Central memory CD8-positive, alpha-beta T cell (primary cell): ENCODE results near the gene GNA15.

Experiments
- ATAC-seq: fragments of 150-1000 bp; cut with Tn5 transposase; replicated peaks from 2 replicates; pipeline ENCODE4 v1.10.0; 2022; ENCODE audit warnings: mild to moderate bottlenecking, moderate FRiP score, moderate number of reproducible peaks; ENCODE audit not compliant: poor library complexity, severe bottlenecking; ENCODE audit errors: extremely low read depth
- DNase-seq, 2 donors: peaks; one replicate each; pipeline ENCODE4 v3.0.0; 2021; ENCODE audit warnings: low spot score in 2 of 2
- H3K27ac Mint-ChIP-seq: one replicate; pipeline ENCODE4 v1.8.0; 2022; ENCODE audit warnings: low read depth, mild to moderate bottlenecking, moderate library complexity, mixed read lengths
- H3K27me3 Mint-ChIP-seq: one replicate; pipeline ENCODE4 v1.8.0; 2022; ENCODE audit warnings: mixed read lengths
- H3K36me3 Mint-ChIP-seq: one replicate; pipeline ENCODE4 v1.8.0; 2022; ENCODE audit warnings: mild to moderate bottlenecking, moderate library complexity, mixed read lengths; ENCODE audit not compliant: insufficient read depth
- H3K4me1 Mint-ChIP-seq: one replicate; pipeline ENCODE4 v1.8.0; 2022; ENCODE audit warnings: mixed read lengths
- H3K4me3 Mint-ChIP-seq: one replicate; pipeline ENCODE4 v1.8.0; 2022; ENCODE audit warnings: mild to moderate bottlenecking, moderate library complexity, mixed read lengths
- H3K9me3 Mint-ChIP-seq: one replicate; pipeline ENCODE4 v1.8.0; 2022; ENCODE audit warnings: mixed read lengths

Gene GNA15

GRCh38 chr19:3183721-3184641, 48.1 kb downstream of the GNA15 start:
- H3K27ac Mint-ChIP-seq: peak overlapping the region; percentile 88
- H3K4me3 Mint-ChIP-seq: peak overlapping the region; percentile 94
- no peaks in the 10 kb centered on the region for H3K27me3 Mint-ChIP-seq
- ATAC-seq (no peak), DNase-seq (no peak)
- H3K4me1 Mint-ChIP-seq: peaks cover 60% of the 10 kb centered on the region
- H3K9me3 Mint-ChIP-seq: no peaks in the 10 kb centered on the region
- H3K36me3 Mint-ChIP-seq: peaks cover 56% of the 10 kb centered on the region

DNA sequence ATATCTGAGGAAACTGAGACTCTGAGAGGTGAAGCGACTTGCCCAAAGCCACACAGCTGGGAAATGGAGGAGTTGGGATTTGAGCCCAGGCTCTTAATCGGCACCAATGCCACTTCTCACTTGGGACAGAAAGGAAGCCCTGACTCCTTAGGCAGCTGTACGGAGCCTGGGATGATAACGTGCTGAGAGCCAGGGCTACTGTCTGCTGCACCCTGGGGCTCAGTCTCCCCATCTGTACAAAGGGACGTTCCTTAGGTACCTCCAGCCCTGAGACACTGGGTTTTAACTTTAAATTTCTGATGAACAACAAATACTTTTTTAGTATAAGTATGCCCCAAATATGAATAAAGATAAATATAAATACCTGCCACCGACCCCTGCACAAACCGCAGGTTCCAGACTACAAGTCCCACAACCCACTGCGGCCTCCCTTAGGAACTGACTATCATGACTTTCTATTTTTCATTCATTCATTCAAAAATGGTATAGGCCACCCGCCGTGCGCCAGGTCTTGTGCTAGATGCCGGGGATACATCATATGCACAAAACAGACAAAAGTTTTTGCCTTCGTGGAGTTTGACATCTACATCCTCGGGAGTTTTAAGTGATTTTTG, 49.1 kb downstream of the GNA15 start:
- peak in 1 of 2 donors; percentile 61 for DNase-seq
- Mint-ChIP-seq H3K36me3 (peaks cover 50% of the 10 kb centered on the region), H3K27me3 (no peaks in the 10 kb centered on the region), H3K4me1 (peaks cover 62% of the 10 kb centered on the region), H3K27ac (peak overlapping the region; percentile 88), H3K9me3 (no peaks in the 10 kb centered on the region), H3K4me3 (peak overlapping the region; percentile 94)
- ATAC-seq: peak; percentile 55

DNA sequence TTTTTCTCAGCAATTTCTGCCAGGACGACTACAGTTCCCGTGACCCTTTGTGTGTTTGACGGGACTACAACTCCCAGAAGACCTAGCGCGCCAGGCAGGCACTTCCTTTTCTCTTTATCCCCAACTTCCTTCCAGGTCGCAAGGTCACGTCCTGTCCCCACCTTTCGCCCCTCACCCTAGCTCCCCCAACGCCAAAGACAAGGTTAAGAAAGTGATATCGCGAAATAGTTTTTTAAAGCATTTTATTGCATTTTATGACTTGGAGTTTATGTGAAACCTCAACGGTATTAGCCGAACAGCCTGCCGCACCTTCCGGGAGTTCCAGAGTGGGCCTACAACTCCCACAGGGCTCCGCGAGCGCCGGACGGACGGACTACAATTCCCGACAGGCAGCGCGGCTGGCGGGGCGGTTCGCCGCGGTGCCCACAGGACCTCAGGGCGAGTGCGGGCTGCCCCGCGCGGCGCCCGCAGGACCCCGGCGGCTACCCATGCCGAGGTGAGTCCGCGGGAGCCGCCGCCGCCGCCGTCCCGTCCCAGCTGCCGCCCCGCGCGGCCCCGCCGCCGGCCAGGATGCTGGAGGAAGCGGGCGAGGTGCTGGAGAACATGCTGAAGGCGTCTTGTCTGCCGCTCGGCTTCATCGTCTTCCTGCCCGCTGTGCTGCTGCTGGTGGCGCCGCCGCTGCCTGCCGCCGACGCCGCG, 49.8 kb downstream of the GNA15 start, which contains the start of gene NCLN:
NCLN (plus strand) TSS at position 470 of the 699 bp plus-strand sequence; CDS start at position 571, 101 bp downstream.
- Mint-ChIP-seq H3K9me3 (no peaks in the 10 kb centered on the region), H3K27me3 (no peaks in the 10 kb centered on the region), H3K4me3 (peak within 1 kb of the TSS; percentile 94), H3K27ac (peak within 1 kb of the TSS; percentile 84), H3K4me1 (peaks cover 56% of the 10 kb centered on the region), H3K36me3 (peaks cover 44% of the 10 kb centered on the region)
- DNase-seq (peak; percentile 92 to 94), ATAC-seq (peak; percentile 86)

DNA sequence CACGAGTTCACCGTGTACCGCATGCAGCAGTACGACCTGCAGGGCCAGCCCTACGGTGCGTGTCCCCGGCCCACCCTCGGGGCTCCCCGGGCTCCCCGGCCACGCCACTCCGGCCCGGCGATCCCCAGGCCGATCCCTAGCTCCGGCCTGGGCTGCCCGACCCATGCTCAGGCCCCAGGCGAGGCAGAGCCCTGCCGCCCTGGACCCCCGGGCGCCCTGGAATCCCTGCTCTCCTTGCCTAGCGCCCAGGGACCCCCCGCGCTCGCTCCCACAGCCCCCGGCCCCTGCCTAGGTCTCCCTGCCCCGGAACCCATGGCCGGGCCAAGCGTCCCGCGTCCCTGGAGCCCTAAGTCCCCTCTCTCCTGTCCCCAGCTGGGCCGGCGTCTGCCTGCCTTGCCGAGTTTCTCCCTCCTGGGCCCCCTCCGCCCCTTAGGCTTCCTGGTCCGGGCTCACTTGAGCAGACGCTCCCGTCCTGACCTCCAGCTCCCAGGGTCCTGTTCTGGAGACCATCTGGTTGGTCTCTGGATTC, 50.4 kb downstream of the GNA15 start:
- no peaks in the 10 kb centered on the region for H3K27me3 Mint-ChIP-seq
- peaks cover 37% of the 10 kb centered on the region for H3K36me3 Mint-ChIP-seq
- H3K27ac Mint-ChIP-seq: peak overlapping the region; percentile 84
- no peaks in the 10 kb centered on the region for H3K9me3 Mint-ChIP-seq
- H3K4me3 Mint-ChIP-seq: peak overlapping the region; percentile 94
- no peak for ATAC-seq
- no peak for DNase-seq
- peaks cover 58% of the 10 kb centered on the region for H3K4me1 Mint-ChIP-seq

- peaks cover 31% of the 10 kb centered on the region for H3K36me3 Mint-ChIP-seq
- ATAC-seq (no peak), DNase-seq (no peak)
- peaks cover 58% of the 10 kb centered on the region for H3K4me1 Mint-ChIP-seq
- H3K4me3 Mint-ChIP-seq: peak overlapping the region; percentile 94
- H3K27me3 Mint-ChIP-seq: no peaks in the 10 kb centered on the region
- no peaks in the 10 kb centered on the region for H3K9me3 Mint-ChIP-seq
- peak overlapping the region; percentile 84 for H3K27ac Mint-ChIP-seq
These were observed 51.2 kb downstream of the GNA15 start for GRCh38 chr19:3186891-3187661.

- Mint-ChIP-seq H3K4me1 (peaks cover 56% of the 10 kb centered on the region), H3K27me3 (no peaks in the 10 kb centered on the region), H3K4me3 (peak overlapping the region; percentile 94), H3K36me3 (peaks cover 26% of the 10 kb centered on the region), H3K9me3 (no peaks in the 10 kb centered on the region), H3K27ac (peak overlapping the region; percentile 84)
- no peak for ATAC-seq
- DNase-seq: no peak
These were observed 52.1 kb downstream of the GNA15 start for GRCh38 chr19:3187662-3188511.

DNA sequence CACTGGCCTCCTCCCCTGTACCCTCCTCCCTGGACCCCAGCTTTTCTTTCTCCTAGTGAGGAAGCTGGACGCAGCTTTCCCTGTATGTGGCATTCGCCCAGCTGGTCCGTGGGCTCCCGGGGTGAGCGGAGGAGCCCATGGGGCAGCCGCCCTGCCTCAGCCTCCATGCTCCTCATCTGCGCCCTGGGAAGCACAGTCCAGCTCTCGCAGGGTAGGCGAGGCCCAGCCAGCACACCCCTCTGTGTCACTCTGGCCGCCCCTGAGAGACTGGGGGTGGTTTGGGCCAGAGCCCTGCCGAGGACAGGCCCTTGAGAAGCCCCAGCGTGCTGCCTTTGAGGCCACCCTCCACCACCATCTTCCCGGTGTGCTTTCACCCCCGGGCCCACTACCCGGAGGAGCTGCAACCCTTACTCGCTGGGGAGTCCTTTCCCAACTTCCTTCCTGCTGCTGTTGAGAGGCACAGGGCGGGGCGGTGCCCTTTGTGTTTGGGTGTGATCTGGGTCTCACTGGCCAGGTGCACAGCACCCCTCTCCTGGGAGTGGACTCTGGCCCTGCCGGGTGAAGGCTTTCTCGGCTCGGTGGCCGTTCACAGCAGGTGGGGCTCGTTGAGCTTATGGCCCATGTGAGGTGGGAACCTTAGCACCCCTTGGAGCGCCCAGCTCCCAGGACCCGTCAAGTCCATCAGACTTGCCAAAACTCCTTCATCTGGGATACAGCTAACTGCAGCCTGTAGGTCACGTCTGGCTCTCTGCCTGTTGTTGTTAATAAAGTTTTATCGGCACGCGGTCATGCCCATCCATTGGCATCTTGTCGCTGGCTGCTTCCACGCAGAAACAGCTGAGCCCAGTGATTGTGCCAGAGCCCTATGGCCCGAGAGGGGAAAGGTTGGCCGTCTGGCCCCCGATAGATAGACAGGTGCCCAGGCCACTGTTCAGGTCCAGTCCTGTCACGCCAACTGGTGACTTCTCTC, 53.1 kb downstream of the GNA15 start:
- Mint-ChIP-seq H3K4me3 (peak overlapping the region; percentile 94), H3K27me3 (no peaks in the 10 kb centered on the region), H3K4me1 (peaks cover 50% of the 10 kb centered on the region), H3K36me3 (peaks cover 25% of the 10 kb centered on the region), H3K9me3 (no peaks in the 10 kb centered on the region), H3K27ac (no peak overlapping the region)
- ATAC-seq (no peak), DNase-seq (no peak)

GRCh38 chr19:3189702-3190469, 54.1 kb downstream of the GNA15 start:
- H3K9me3 Mint-ChIP-seq: no peaks in the 10 kb centered on the region
- H3K36me3 Mint-ChIP-seq: peaks cover 16% of the 10 kb centered on the region
- no peaks in the 10 kb centered on the region for H3K27me3 Mint-ChIP-seq
- DNase-seq (no peak), ATAC-seq (no peak)
- H3K27ac Mint-ChIP-seq: no peak overlapping the region
- H3K4me1 Mint-ChIP-seq: peaks cover 40% of the 10 kb centered on the region
- no peak overlapping the region for H3K4me3 Mint-ChIP-seq

DNA sequence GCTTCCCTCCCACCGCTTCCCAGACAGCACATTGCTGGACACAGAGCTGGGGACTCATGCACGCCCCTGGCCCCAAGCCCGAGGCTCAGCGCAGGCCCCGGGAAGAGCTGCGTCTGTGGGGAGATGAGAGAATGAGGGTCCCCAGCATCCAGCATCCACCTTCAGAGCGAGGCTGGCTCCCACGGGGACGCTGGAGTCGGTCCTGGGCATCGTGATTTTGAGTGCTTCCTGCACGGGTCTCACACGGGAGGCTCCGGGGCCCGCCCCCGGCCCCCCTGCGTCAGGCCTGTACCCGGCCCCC, 54.6 kb downstream of the GNA15 start:
- DNase-seq: no peak
- no peak for ATAC-seq
- no peak overlapping the region for H3K27ac Mint-ChIP-seq
- H3K36me3 Mint-ChIP-seq: peaks cover 12% of the 10 kb centered on the region
- peaks cover 35% of the 10 kb centered on the region for H3K4me1 Mint-ChIP-seq
- H3K27me3 Mint-ChIP-seq: no peaks in the 10 kb centered on the region
- H3K4me3 Mint-ChIP-seq: no peak overlapping the region
- no peaks in the 10 kb centered on the region for H3K9me3 Mint-ChIP-seq
